Endothelial cell of umbilical vein (primary cell): Measurements from ENCODE around the gene CCSER2. TPM values are rescaled to one million over a fixed set of nuclear protein-coding genes. Genes with fewer than 3 reads are reported as not detected.
A peak's percentile ranks its signal among the peaks of the same experiment; 100 is the strongest.
"Not testable (repeated sequence)": the region's sequence is repeated elsewhere in the genome, so short reads cannot be mapped to it uniquely, and the experiment has no call there.

Source experiments
- Bru-seq: library from RNA; stranded (reverse); fragments of 400-500 nt; gene quantifications from one replicate; lab custom pipeline; 2021; lab: Mats Ljungman, UMichigan
- BruChase-seq, 2 experiments: library from RNA; stranded (reverse); fragments of 400-500 nt; gene quantifications; one replicate each; lab custom pipeline; 2021; lab: Mats Ljungman, UMichigan
- BruUV-seq: library from RNA; stranded (reverse); fragments of 400-500 nt; replicated peaks from 2 replicates; lab custom pipeline; 2021; lab: Mats Ljungman, UMichigan
- CTCF ChIA-PET: fragments of 300-600, 350-600 bp; sonication (Branson Sonifier 250); formaldehyde crosslinking; loops from one replicate; lab custom pipeline; 2021; ENCODE audit warnings: antibody characterized with exemption, inconsistent platforms; lab: Charles Lee
- POLR2A ChIA-PET: fragments of 300-600, 350-600 bp; sonication (Branson Sonifier 250); formaldehyde crosslinking; loops from one replicate; lab custom pipeline; 2021; ENCODE audit warnings: antibody characterized with exemption, inconsistent platforms; lab: Charles Lee
- DNase-seq: peaks from one replicate; pipeline ENCODE4 v3.0.0-alpha.2; 2011; ENCODE audit warnings: low read depth, low spot score
- FAIRE-seq: peaks from 2 replicates; lab custom pipeline; 2011; peaks lifted over from hg19 to GRCh38; lab: Jason Lieb, UNC
- H2AFZ ChIP-seq: 2 replicates; pipeline ENCODE4 v1.6.0; 2012; ENCODE audit warnings: low read depth, low read length, control low read depth, inconsistent platforms
- H3K27ac ChIP-seq: 2 replicates; pipeline ENCODE4 v1.5.1; 2011; ENCODE audit warnings: low read depth, mild to moderate bottlenecking, control low read depth, low read length, moderate library complexity; ENCODE audit not compliant: insufficient read depth
- H3K27me3 ChIP-seq, 2 experiments: 2 replicates each; pipeline versions ENCODE4 v1.6.0 to v1.6.1; 2011; ENCODE audit warnings: low read length in 2 of 2, mixed read lengths in 1 of 2; ENCODE audit not compliant: control insufficient read depth in 2 of 2, insufficient read depth in 2 of 2
- H3K36me3 ChIP-seq, 2 experiments: 2 replicates in 1 of 2; 3 replicates in 1 of 2; pipeline ENCODE4 v1.5.1; 2011; ENCODE audit warnings: low read length in 2 of 2, mild to moderate bottlenecking in 1 of 2, moderate library complexity in 1 of 2; ENCODE audit not compliant: control insufficient read depth in 2 of 2, insufficient read depth in 2 of 2; ENCODE audit errors: extremely low read depth in 1 of 2
- H3K4me1 ChIP-seq: 3 replicates; pipeline ENCODE4 v1.5.1; 2011; ENCODE audit warnings: mild to moderate bottlenecking, low read length; ENCODE audit not compliant: control insufficient read depth, insufficient read depth; ENCODE audit errors: extremely low read depth
- H3K4me2 ChIP-seq: 2 replicates; pipeline ENCODE4 v1.6.1; 2011; ENCODE audit warnings: low read length, control low read depth, mixed read lengths; ENCODE audit not compliant: insufficient read depth
- H3K4me3 ChIP-seq, 3 experiments: fragments of 200-600 bp in 1 of 3; sonication (generic), shearing (Covaris generic) in 1 of 3; replicated peaks in 1 of 3; 2 replicates each; pipeline ENCODE4 v1.5.1; 2011 to 2016; ENCODE audit warnings: control low read depth in 3 of 3, low read length in 3 of 3, mild to moderate bottlenecking in 2 of 3, inconsistent platforms in 1 of 3, low read depth in 1 of 3, moderate library complexity in 1 of 3; ENCODE audit not compliant: insufficient read depth in 1 of 3
- H3K79me2 ChIP-seq: 2 replicates; pipeline ENCODE4 v1.6.0; 2012; ENCODE audit warnings: low read length, inconsistent platforms; ENCODE audit not compliant: control insufficient read depth, insufficient read depth
- H3K9ac ChIP-seq: replicated peaks from 2 replicates; pipeline ENCODE3; 2011; ENCODE audit warnings: low read length, control low read depth; ENCODE audit not compliant: insufficient read depth; ENCODE audit errors: extremely low read depth
- H3K9me1 ChIP-seq: replicated peaks from 3 replicates; pipeline ENCODE4 v1.6.0; 2011; ENCODE audit warnings: mild to moderate bottlenecking, low read length; ENCODE audit not compliant: control insufficient read depth, insufficient read depth; ENCODE audit errors: extremely low read depth
- H3K9me3 ChIP-seq: replicated peaks from 2 replicates; pipeline ENCODE4 v1.5.1; 2012; ENCODE audit warnings: low read length, inconsistent platforms; ENCODE audit not compliant: control insufficient read depth, insufficient read depth
- H4K20me1 ChIP-seq: replicated peaks from 2 replicates; pipeline ENCODE3; 2011; ENCODE audit warnings: mild to moderate bottlenecking, low read length; ENCODE audit not compliant: control insufficient read depth, insufficient read depth; ENCODE audit errors: extremely low read depth
- CTCF ChIP-seq, 2 donors: IDR thresholded peaks; 1 replicate in 1 of 2; 2 replicates in 1 of 2; pipeline ENCODE4 v1.5.1; 2011; ENCODE audit warnings: low read length in 2 of 2, mild to moderate bottlenecking in 2 of 2, moderate library complexity in 2 of 2, control low read depth in 1 of 2, inconsistent platforms in 1 of 2, low read depth in 1 of 2; ENCODE audit not compliant: insufficient read depth in 1 of 2; ENCODE audit errors: extremely low read depth in 1 of 2
- FOS ChIP-seq: IDR thresholded peaks from 2 replicates; pipeline ENCODE4 v1.6.1; 2011; ENCODE audit warnings: mild to moderate bottlenecking, low read length, moderate library complexity, borderline replicate concordance; ENCODE audit not compliant: insufficient read depth
- POLR2A ChIP-seq: IDR thresholded peaks from 2 replicates; pipeline ENCODE4 v1.6.1; 2012; ENCODE audit warnings: low read depth, mild to moderate bottlenecking, control low read depth, low read length
- POLR2AphosphoS5 ChIP-seq: IDR thresholded peaks from 2 replicates; pipeline ENCODE4 v1.6.1; 2012; ENCODE audit warnings: low read depth, mild to moderate bottlenecking, control low read depth, low read length, moderate library complexity; ENCODE audit not compliant: insufficient read depth
- dilution Hi-C: fragments of 300-500 bp; cut with MboI; formaldehyde crosslinking; loops from one replicate; pipeline ENCODE4 v1.15.0; 2019; ENCODE audit warnings: low sequenced_read_pairs; ENCODE audit not compliant: extremely low pct_ligation_motif_present
- intact Hi-C: fragments of 100-400 bp; cut with micrococcal nuclease; formaldehyde crosslinking; loops from one replicate; pipeline ENCODE4 v1.10.0; 2022
- long read RNA-seq: library from polyadenylated mRNA; stranded (forward); transcript quantifications from one replicate; pipeline ENCODE4 v2.0.0, GENCODE V29; 2021
- polyA minus RNA-seq, 3 experiments: library from RNA; depleted of rRNA, polyadenylated mRNA; stranded (reverse); fragments of >200 nt; gene quantifications; 1 replicate in 1 of 3; 2 replicates in 2 of 3; pipeline ENCODE4 v1.2.3, GENCODE V29; 2011
- polyA plus RNA-seq, 4 experiments: library from polyadenylated mRNA; depleted of rRNA in 3 of 4; stranded (reverse) in 3 of 4; unstranded in 1 of 4; fragments of >200 nt; gene quantifications; 2 replicates each; pipeline versions ENCODE4 v1.2.1 to v1.2.3, GENCODE V29; 2011 to 2012; ENCODE audit warnings: missing spikeins in 1 of 4
- total RNA-seq: library from RNA; stranded (reverse); gene quantifications from 2 replicates; pipeline ENCODE4 v1.2.3, GENCODE V29; 2021

CCSER2 gene, protein sequence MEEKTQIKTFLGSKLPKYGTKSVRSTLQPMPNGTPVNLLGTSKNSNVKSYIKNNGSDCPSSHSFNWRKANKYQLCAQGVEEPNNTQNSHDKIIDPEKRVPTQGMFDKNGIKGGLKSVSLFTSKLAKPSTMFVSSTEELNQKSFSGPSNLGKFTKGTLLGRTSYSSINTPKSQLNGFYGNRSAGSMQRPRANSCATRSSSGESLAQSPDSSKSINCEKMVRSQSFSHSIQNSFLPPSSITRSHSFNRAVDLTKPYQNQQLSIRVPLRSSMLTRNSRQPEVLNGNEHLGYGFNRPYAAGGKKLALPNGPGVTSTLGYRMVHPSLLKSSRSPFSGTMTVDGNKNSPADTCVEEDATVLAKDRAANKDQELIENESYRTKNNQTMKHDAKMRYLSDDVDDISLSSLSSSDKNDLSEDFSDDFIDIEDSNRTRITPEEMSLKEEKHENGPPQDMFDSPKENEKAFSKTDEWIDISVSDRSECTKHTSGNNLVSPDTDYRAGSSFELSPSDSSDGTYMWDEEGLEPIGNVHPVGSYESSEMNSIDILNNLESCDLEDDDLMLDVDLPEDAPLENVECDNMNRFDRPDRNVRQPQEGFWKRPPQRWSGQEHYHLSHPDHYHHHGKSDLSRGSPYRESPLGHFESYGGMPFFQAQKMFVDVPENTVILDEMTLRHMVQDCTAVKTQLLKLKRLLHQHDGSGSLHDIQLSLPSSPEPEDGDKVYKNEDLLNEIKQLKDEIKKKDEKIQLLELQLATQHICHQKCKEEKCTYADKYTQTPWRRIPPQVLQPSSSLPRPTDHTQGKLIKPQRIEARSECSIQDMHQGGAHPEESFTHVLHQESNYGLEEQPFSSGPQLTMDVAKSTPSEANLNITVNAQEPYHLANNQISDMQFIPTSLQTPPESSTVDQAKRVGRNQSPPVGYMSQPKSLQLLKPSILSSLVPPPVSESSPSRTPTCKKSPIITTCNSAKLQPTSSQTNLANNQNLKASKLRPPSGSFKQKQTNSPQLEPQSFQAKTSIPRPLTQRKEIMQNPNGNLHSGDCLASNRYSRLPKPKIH
- total RNA-seq (49.3 and 50.8 TPM in 2 replicates), polyA plus RNA-seq (13.9 and 14.5 TPM in 2 replicates), polyA minus RNA-seq (30.7 and 38.5 TPM in 2 replicates), Bru-seq, nascent RNA (percentile 91 among the genes with signal in this experiment), BruChase-seq, experiment 1, labeled RNA remaining after a 6-hour chase (percentile 75 among the genes with signal in this experiment), BruChase-seq, experiment 2, labeled RNA remaining after a 2-hour chase (percentile 79 among the genes with signal in this experiment)
- polyA plus RNA-seq (2011; cell fraction: cytosol; rRNA removed) = 24.6 and 27.0 TPM in 2 replicates
- polyA plus RNA-seq (2011; cell fraction: nucleus; rRNA removed) = 27.3 and 28.6 TPM in 2 replicates
- polyA plus RNA-seq (2012) = 24.8 and 43.1 TPM in 2 replicates
- 18.5 TPM for polyA minus RNA-seq (2011; cell fraction: cytosol; rRNA and poly(A)+ RNA removed)
- 66.7 and 87.9 TPM in 2 replicates for polyA minus RNA-seq (2011; cell fraction: nucleus; rRNA and poly(A)+ RNA removed)
- long read RNA-seq, full-length matches to known transcripts = 20 of 37 reads
- long read RNA-seq, partial matches to known transcripts = 2 of 37 reads
- long read RNA-seq, other reads (novel, unspliced or antisense) = 15 of 37 reads

GRCh38 chr10:84328418-84329195 lies at the start of gene CCSER2:
CCSER2 (plus strand) TSS chr10:84328589; CDS start chr10:84371053, 42,464 bp downstream.
- Histone ChIP-seq H3K9me3 (no peaks in the 10 kb centered on the region), H3K4me3 (peak within 1 kb of the TSS; percentile 52 to 90 (median 70)), H3K4me1 (peaks cover 7% of the 10 kb centered on the region), H3K36me3 (no peaks in the 10 kb centered on the region), H3K9ac (peak within 1 kb of the TSS; percentile 93), H2AFZ (peak within 1 kb of the TSS; percentile 89), H3K27ac (peak within 1 kb of the TSS; percentile 86), H3K4me2 (peak within 1 kb of the TSS; percentile 93), H3K27me3 (no peaks in the 10 kb centered on the region), H3K9me1 (no peaks in the 10 kb centered on the region), H4K20me1 (peaks cover 2% of the 10 kb centered on the region), H3K79me2 (peaks cover 35% of the 10 kb centered on the region)
- TF ChIP-seq POLR2AphosphoS5 (peak; percentile 88), FOS (no peak), POLR2A (peak; percentile 74), CTCF (IDR thresholded peaks at IDR 0.05; ENCODE audit: extremely low read depth in 1 of 2, insufficient read depth in 1 of 2, low read depth in 1 of 2, low read length in 2 of 2) (peak in 1 of 2 donors; percentile 17)
- FAIRE-seq = no peak
- dilution Hi-C loops (no loop called here), intact Hi-C loops (loop anchor here (1.0 to 2.0 kb wide), 5 partner anchors 14 to 61 kb away; no protein-coding TSS in a partner anchor)
- TSS peak; percentile 22 for BruUV-seq
- ChIA-PET CTCF (interaction anchor here (0.8 to 2.7 kb wide), 21 partner anchors 10 to 212 kb away, joined by 3 to 17 read pairs (median 5); no protein-coding TSS in a partner anchor), POLR2A (interaction anchor here (0.6 to 0.7 kb wide), 3 partner anchors 23 to 95 kb away, joined by 3 to 5 read pairs (median 3); no protein-coding TSS in a partner anchor)
- peak; percentile 92 for DNase-seq

- BruUV-seq = not testable (repeated sequence)
These were observed 48.4 kb upstream of the CCSER2 start for GRCh38 chr10:84279876-84280475.

More at GRCh38 chr10:84279876-84280475, 48.4 kb upstream of the CCSER2 start:
- peaks cover 4 to 12% of the 10 kb centered on the region in 2 experiments for H3K27me3 ChIP-seq
- H3K36me3 ChIP-seq, H3K9me1 ChIP-seq, intact Hi-C loops, H2AFZ ChIP-seq, H4K20me1 ChIP-seq, H3K4me1 ChIP-seq, FAIRE-seq, POLR2A ChIA-PET, H3K4me2 ChIP-seq, H3K27ac ChIP-seq, DNase-seq, dilution Hi-C loops, H3K79me2 ChIP-seq, H3K9me3 ChIP-seq, H3K9ac ChIP-seq, H3K4me3 ChIP-seq: not testable (repeated sequence)
- CTCF ChIA-PET = interaction anchor here (1.7 kb wide), 1 partner anchor 13 kb away, joined by 9 read pairs; no protein-coding TSS in a partner anchor
